GM12864 (cell line): ENCODE measurements around the gene USPL1.
A peak's percentile ranks its signal among the peaks of the same experiment; 100 is the strongest.

Experiments
- DNase-seq: peaks from one replicate; pipeline ENCODE4 v3.0.0-alpha.2; 2011; ENCODE audit warnings: low read depth
- H3K4me3 ChIP-seq: 2 replicates; pipeline ENCODE4 v1.5.1; 2011; ENCODE audit warnings: mild to moderate bottlenecking, low read depth, low read length, control low read depth
- TF ChIP-seq, protein P1 (sequence below): IDR thresholded peaks from 2 replicates; pipeline ENCODE4 v1.5.1; 2011; ENCODE audit warnings: low read depth, mild to moderate bottlenecking, moderate library complexity, low read length, control low read depth, inconsistent platforms; ENCODE audit errors: missing control alignments

USPL1 gene

GRCh38 chr13:30615481-30615865 lies 2.2 kb upstream of the USPL1 start:
- TF ChIP-seq, protein P1, sequence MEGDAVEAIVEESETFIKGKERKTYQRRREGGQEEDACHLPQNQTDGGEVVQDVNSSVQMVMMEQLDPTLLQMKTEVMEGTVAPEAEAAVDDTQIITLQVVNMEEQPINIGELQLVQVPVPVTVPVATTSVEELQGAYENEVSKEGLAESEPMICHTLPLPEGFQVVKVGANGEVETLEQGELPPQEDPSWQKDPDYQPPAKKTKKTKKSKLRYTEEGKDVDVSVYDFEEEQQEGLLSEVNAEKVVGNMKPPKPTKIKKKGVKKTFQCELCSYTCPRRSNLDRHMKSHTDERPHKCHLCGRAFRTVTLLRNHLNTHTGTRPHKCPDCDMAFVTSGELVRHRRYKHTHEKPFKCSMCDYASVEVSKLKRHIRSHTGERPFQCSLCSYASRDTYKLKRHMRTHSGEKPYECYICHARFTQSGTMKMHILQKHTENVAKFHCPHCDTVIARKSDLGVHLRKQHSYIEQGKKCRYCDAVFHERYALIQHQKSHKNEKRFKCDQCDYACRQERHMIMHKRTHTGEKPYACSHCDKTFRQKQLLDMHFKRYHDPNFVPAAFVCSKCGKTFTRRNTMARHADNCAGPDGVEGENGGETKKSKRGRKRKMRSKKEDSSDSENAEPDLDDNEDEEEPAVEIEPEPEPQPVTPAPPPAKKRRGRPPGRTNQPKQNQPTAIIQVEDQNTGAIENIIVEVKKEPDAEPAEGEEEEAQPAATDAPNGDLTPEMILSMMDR: no peak
- DNase-seq: no peak
- H3K4me3 ChIP-seq: peak overlapping the region; percentile 92

DNA sequence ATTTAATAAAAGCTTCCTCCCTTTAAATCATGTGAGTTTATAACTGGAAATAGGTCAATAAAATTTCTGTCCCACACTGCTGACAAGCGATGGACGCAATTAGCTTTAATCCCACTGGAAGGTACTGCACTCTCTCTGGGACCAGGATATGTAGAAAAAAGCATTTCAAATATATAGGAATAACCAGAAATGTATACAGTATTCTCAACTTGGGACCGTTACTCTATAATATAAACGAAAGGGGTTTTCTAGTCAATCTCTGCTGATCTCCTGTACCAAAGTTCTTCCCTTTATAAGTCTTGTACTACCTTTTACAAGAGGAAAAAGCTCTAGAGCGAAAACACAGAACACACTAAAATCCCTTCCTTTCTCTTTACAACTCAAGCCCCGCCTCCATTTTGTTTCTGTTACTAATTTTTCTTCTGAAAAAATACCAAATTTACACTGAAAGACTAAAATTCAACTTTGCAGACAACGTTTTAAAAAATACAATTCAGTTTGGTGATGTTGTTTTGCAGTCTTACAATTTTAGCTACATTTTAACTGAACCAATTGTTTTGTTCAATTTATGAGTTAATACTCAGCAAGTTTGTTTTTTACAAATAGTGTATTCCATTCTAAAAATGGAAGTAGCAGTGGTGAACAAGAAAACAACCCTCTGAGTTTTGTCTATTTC lies 1.7 kb upstream of the USPL1 start:
- H3K4me3 ChIP-seq: peak overlapping the region; percentile 92
- TF ChIP-seq, protein P1: no peak
- no peak for DNase-seq

DNA sequence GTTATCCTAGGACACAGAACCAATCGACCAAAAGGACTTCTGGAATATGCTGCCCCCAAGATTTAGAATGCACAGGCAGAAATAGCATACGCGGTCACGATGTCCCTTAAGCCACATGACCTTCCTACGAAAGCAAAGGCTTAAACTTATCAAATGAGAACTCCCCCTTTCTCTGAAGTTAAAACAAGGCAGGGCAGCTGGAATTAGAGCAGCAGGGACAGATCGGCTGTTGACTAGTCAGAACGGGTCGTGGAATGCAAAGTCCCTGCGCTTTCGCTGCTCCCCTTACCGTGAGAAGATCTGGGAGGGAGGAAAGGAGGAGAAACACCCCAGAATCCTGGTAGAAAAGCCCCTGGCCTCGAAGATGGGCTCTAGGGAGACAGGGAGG lies 799 bp upstream of the USPL1 start:
- TF ChIP-seq, protein P1: no peak
- peak overlapping the region; percentile 92 for H3K4me3 ChIP-seq
- DNase-seq: peak; percentile 60

DNA sequence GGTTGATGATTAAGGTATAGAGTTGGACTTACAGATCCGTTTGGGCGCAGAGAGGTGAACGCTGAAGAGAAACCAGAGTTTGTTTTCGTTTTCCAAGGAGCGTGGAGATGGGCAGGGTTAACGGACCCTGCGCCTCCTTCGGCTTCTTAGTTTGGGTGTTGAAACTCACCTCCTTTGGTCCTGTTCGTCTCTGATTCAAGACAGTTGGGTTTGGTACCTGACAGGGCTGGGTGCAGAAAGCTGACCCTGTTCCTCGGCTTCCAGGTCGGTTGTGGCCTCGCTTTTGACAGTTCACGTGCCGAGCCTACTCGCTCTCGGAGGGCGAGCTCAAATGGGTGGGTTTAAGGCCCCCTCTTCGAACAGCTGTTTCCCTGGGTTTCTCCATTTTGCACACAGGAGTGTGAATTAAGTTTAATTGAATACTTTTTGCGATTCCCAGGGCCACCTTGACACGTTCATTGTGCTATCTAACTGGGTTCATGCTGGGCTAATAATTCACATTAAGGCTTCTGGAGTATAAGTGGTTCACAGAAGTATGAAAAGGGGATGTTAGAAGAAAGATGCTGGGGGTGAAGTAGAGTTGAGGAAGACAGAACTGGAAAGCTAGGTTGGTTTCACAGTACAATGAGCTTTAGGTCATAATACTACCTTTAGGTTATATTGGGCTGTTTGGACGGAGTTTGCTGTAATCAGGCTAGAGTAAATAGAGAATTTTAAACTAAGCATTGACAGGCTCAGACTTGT lies 638 bp downstream of the USPL1 start:
- TF ChIP-seq, protein P1: no peak
- DNase-seq: peak; percentile 29
- H3K4me3 ChIP-seq: peak overlapping the region; percentile 78

DNA sequence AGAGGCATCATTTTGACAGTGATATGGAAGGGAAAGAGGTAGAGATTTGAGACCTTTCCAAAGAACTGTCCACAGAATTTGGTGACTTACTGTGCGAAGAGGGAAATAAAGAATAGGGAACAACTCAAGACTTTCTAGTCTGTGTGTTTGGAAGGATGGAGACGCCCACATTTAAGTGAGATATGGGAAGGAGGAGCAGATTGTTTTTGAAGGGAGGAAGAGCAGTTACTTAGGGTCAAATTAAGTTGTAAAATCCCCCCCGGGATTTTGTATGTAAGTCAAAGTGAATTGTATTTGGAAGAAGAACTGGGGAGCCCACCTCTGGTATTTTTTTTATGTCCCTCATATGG lies 1.2 kb downstream of the USPL1 start:
- peak overlapping the region; percentile 78 for H3K4me3 ChIP-seq
- TF ChIP-seq, protein P1: no peak
- no peak for DNase-seq

DNA sequence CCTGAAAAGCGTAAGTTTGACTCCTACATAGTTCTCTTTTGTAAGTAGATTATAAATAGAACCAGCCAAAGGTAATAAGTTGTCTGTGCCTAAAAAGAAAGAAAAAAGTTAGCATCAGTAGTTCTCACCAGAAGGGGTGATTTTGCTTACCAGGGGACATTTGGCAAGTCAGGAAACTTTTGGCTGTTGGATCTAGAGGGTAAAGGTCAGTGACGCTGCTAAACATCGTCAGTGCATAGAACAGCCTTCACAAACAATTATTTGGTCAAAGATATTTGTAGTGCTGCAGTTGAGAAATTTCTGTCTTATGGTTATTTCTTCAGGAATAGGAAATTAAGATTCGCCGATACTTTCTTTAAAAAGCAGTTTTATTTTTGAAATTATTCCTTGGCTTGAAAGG lies 2.0 kb downstream of the USPL1 start:
- TF ChIP-seq, protein P1: no peak
- H3K4me3 ChIP-seq: peak overlapping the region; percentile 78
- DNase-seq: no peak

GRCh38 chr13:30620941-30621340 lies 3.2 kb downstream of the USPL1 start:
- TF ChIP-seq, protein P1: no peak
- no peak for DNase-seq
- H3K4me3 ChIP-seq: no peak overlapping the region
